ENCODE results near the gene RNF41.

- TF ChIP-seq GLIS3 (CRISPR knock-in tag; IDR thresholded peaks at IDR 0.05) (no peak), TOX (CRISPR knock-in tag; IDR thresholded peaks at IDR 0.05; ENCODE audit: borderline replicate concordance) (no peak), SNAI2 (CRISPR knock-in tag; IDR thresholded peaks at IDR 0.05) (no peak), TSHZ2 (CRISPR knock-in tag; IDR thresholded peaks at IDR 0.05) (no peak), PPARA (CRISPR knock-in tag; IDR thresholded peaks at IDR 0.05; ENCODE audit: borderline replicate concordance) (no peak), PATZ1 (CRISPR knock-in tag; IDR thresholded peaks at IDR 0.05; ENCODE audit: borderline replicate concordance) (no peak), POU6F1 (CRISPR knock-in tag; IDR thresholded peaks at IDR 0.05; ENCODE audit: borderline replicate concordance, low read depth) (no peak), OSR1 (CRISPR knock-in tag; IDR thresholded peaks at IDR 0.05) (no peak), ZFP3 (CRISPR knock-in tag; IDR thresholded peaks at IDR 0.05) (0 out of 2 replicates have a peak, but pooled peaks have one; percentile 10), ZFP30 (CRISPR knock-in tag; IDR thresholded peaks at IDR 0.05) (no peak)
These were observed 32.4 kb downstream of the RNF41 start, which contains the start of gene SMARCC2 for GRCh38 chr12:56189099-56189917.
